NCI-H2196 treated with DMSO at 0.1 percent for 48 hours (cell line): ENCODE data around the gene STARD7.
"Not testable (repeated sequence)": the region's sequence is repeated elsewhere in the genome, so short reads cannot be mapped to it uniquely, and the experiment has no call there.

ENCODE experiments used
- DNase-seq: peaks from one replicate; lab custom pipeline; 2025; ENCODE audit not compliant: unreplicated experiment; lab: John Stamatoyannopoulos, UW

The STARD7 gene

DNA sequence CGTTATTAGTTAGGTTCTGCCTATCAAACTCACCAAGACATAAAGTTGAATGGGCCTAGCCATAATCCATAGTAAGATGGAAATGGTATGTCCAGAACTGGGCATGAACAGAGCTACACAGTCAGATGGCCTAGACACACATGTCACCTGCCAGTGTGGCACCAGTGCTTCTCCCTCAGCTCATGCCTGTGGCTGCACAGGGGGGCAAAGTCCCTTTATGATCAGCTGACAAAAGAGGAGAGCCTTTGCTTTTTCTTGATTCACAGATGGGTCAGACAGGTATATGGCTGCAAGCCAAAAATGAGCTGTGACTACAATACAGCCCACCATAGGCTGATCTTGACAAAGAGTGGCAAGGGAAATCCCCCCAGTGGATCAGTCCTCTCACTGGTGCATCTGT is 28.3 kb upstream of the STARD7 start:
- DNase-seq: no peak

DNA sequence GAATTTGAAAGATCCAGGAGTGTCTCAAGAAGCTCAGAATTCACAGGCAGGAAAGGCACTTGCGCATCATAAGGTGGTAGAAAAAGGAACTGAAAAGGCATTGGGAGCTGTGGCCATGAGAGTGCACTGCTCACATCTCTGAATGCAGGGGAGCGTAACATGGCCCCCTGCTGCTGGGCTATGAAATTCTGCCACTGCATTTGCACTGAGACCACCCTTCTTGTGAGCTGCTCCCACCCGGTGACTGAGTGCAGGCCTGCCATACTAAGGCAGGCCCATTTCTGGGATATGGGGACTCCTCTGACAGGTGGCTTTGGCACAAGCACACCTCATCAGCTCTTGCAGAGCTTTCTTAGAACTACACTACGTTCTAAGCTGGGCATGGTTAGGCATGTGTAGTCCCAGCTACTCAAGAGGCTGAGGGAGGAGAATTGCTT is 25.3 kb upstream of the STARD7 start:
- DNase-seq: no peak

DNA sequence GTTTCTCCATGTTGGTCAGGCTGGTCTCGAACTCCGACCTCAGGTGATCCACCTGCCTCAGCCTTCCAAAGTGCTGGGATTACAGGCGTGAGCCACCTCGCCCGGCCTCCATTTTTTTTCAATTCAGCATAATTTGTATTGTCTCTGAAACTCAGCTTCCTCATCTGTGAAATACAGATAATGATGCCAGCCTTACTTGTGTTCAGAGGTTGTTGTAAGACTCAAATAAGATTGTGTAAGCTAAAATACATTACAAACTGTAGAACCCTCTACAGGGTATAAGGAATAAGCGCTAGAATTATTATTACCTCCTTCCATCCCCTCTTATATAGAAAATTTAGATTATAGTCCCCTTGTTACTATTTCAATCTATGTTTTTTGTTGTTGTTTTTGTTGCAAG is 24.8 kb upstream of the STARD7 start:
- no peak for DNase-seq

DNA sequence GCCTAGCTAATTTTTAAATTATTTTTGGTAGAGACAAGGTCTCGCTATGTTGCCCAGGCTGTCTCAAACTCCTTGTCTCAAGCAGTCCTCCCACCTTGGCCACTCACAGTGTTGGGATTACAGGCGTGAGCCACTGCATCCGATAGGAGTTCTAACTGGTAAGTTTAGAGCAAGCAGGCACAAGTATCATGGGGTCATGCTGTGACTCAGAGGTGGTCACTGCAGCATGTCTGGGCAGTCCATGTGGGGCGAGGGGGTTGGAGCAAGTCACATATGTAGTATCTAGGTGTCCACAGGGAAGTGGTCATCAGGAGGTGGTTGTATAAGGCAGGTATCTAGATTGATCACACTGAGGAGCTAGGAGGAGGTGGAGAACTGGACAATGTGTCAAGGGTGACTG is 22.7 kb upstream of the STARD7 start:
- no peak for DNase-seq

DNA sequence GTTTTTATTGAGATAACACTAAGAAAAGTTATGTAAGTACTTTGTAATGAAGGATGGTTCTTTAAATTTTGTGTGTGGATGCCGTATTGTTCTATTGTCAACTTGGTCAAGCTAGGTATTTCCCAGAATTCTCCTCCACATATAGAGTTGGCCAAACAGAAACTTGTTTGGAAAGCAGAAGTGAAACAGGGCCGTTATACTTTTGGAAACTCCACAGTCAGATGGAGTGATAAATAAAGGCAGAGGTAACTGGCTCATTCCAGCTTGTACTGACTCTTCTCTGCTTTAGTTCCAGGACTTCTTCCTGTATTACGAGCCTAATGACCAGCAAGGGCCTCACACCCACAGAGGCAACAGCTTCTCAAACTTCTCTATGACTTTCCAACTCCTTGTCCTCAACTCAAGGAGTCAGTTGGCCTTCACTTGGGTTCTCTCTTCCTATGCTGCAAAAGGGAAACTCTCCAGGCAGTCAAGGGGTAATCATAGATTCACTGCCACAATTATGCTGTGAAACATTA is 16.4 kb upstream of the STARD7 start:
- DNase-seq: no peak

DNA sequence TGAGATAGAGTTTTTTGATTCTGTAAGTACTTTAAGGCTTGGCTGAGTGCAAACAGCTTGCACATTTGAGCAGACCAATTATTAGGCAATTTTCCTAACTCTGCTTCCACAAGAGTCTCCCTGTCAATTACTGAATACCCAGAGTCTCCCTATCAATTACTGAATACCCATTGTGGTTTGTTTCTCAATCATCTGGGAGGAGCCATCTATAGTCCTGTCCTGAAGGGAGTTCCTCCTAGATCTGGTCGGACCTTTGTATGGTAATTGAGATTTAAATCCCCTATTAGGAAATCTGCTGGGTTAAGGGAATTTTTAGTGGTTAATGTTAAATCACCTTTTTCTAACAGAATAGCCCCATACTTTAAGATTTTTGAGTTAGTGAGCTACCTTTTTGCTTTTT is 12.5 kb upstream of the STARD7 start:
- DNase-seq: not testable (repeated sequence)

DNA sequence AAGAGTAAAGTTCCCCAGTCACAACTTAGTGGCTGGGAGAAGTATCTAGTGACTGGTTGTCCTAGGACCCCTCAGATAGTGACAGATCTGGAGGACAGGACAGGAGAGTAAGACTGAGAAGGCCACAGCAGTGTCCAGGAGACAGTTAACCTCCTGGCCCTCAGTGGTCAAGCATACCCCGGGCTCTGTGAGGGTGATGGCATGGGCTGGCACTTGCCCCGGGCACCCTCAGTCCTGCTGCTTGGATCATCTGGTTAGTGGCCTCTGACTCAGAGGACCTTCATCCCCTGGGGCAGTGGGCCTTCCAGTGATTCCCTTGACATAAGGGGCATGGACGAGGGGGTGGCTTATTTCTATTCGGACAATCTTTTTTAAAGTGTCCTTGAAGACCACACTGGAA is 11.3 kb upstream of the STARD7 start:
- not testable (repeated sequence) for DNase-seq

DNA sequence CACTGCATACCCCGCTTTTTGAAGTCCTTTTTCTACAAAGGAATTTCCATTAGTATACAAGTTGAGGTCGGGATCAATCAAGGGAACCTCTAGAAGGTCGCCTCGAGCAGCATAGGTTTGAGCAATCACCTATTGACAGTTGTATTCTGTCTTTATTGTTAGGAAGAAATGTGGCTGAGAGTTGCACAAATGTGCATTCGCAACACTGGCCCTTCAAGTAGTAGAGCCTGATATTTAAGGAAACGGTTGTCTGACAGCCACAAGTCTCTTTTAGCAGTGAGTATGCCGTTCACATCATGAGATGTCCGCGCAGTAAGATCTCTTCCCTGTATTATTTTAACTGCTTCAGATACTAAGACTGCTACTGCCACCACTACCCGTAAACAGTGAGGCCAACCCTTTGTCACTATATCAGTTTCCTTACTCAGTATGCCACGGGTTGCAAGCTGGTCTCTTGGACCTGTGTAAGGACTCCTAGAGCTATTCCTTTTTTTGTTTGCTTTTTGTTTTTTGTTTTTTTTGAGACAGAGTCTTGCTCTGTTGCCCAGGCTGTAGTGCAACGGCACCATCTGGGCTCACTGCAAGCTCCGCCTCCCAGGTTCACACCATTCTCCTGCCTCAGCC is 10.0 kb upstream of the STARD7 start:
- no peak for DNase-seq

DNA sequence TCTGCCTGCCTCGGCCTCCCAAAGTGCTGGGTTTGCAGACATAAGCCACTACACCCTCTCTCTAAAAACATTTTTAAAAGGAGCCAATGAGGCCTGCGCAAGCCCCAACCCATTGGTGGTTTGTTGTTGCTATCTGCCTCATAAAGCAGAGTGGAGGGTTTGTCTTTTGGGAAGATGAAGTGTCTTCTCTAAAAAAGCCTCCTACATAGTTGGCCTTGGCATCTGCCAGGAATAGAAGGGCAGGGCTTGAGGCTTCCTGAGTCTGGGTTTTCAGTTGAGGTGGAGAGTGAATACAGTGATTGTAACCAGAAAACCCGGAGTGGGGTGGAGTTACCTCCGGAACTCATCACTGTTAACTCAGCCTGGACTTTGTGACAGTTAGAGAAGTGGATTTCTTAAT is 5.9 kb upstream of the STARD7 start:
- DNase-seq: no peak

DNA sequence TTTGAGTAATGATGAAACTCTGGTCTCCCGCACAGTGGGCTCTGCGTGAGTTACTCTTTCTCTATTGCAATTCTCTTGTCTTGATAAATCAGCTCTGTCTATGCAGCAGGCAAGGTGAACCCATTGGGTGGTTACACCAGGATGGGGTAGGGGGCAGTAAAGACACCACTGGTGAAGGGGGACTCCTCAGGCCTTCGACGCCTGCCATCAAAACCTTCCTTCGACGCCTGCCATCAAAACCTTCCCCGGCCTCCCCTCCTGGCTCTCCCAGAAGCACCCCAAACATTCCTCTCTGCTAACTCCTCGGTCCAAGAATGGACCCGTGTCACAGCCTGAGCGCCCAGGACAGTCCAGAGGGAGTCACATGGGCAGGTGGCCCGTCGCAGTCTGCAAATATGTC is 4.8 kb upstream of the STARD7 start:
- no peak for DNase-seq

DNA sequence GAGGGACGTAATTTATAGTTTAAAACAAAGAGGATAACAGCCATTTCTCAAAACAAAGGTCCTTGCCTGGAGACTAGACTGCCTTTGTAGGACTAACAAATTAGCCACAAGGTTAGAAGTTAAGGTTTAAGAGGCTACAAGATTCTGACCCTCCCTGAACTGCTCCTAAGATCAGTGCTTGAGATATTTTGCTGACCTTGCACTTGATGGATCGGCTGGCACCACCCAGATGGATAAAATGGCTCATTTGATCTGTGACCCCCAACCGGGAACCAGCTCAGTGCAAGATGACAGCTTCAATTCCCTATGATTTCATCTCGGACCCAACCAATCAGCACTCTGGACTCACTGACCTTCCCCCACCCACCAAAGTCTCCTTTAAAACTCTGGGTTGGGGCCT is 3.7 kb upstream of the STARD7 start:
- DNase-seq: no peak

DNA sequence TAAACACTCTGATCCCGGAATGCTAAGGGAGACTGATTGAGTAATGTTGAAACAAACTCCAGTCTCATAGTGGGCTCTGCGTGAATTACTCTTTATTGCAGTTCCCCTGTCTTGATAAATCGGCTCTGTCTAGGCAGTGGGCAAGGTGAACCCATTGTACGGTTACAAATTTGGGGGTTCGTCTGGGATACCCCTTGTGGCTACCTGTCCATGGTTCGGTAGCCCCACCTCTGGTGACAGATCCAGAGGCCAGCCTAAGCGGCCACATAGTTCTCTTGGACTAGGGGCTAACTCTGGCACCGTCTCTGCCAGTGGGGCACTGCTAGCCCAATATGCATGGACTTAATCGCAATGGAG is 1.1 kb upstream of the STARD7 start:
- DNase-seq: no peak

DNA sequence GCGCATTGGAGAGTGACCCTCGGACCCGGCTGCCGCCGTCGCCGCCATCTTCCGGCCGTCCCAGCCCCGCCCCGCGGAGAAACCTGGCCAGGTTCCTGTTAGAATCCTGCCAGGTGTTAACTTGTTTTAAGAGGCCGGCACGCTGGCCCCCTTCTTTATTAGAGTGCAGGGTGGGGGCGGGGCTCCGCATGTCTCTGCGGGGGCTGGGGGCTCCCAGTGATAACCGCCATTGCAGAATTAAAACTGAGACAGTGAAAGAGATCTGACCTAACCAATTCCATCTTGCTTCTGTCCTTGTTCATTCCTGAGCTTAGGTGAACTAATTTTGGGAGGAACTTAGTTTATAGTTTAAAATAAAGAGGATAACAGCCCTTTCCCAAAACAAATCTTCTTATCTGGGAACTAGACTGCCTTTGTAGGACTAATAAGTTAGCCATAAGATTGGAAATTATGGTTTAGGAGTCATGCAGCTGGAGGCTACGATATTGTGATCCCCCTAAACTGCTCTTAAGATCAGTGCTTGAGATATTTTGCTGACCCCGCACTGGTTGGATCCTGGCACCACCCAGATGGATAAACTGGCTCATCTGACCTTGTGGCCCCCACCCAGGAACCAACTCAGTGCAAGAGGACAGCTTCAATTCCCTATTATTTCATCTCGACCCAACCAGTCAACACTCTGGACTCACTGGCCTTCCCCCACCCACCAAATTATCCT is 543 bp upstream of the STARD7 start:
- no peak for DNase-seq

DNA sequence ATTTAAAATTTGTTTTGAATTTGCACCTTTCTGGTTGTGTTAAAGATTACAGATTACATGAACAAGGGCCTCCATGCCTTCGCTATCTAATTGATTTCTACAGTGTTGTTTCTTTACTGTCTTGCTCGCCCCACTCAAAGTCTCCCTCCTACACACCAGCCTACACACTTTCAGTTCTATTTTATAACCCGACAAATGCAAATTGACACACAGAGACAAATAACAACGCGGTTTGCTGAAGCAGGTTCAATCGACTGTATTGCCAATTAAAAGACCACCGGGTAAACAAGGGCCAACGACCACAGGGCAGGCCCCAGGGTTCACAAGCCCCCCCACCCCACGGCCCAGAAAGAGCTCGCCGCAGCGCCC is 869 bp downstream of the STARD7 start:
- DNase-seq: no peak

DNA sequence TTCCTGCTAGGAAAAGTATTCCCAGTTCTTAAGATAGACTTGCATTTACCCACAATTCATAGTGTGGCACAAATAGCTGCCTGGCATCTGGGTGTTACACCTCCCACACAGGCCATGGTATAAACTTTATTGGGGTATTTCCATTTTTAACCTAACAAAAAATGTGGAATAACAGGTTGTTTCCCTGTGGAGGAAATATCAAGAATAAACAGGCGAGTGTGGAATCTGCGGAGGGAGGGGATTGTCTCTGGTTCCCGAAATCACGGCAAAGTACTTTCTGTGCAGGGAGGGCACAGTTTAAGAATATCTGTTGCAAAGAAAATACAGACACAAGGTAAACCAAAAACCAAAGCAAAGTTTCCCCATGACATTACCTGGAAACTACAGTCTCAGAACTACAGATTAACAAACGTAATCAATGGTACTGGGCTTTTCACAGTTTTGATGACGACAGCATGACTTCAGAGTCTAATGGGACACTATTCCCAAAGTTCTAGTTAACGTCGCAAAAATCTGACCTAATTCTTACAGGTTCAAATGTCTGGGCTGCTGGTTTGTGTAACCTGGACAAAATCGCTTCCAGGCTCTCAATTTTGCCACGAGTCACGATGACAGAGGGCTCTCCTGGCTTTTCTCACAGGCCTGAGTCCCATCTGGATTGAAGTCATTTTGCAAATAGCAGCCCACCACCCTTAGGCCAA is 1.4 kb downstream of the STARD7 start:
- DNase-seq: no peak

DNA sequence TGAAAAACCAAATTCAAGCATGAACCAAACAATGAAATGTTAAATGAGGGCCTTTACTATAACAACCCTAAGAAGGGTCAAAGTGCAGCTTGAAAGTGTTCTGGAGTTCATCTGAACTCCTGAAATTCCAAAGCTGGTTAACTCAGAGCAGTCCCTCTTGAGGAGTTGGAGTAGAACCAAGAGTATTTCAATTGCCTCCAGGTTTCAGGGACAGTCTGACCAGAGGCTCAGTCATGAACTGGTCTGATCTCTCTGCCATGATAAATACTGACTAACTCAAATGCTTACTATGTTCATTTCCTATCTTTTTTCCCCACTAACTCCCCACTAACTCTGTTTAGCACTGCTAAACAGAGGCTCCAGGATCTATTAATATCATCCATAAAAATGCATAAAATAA is 2.7 kb downstream of the STARD7 start:
- no peak for DNase-seq

DNA sequence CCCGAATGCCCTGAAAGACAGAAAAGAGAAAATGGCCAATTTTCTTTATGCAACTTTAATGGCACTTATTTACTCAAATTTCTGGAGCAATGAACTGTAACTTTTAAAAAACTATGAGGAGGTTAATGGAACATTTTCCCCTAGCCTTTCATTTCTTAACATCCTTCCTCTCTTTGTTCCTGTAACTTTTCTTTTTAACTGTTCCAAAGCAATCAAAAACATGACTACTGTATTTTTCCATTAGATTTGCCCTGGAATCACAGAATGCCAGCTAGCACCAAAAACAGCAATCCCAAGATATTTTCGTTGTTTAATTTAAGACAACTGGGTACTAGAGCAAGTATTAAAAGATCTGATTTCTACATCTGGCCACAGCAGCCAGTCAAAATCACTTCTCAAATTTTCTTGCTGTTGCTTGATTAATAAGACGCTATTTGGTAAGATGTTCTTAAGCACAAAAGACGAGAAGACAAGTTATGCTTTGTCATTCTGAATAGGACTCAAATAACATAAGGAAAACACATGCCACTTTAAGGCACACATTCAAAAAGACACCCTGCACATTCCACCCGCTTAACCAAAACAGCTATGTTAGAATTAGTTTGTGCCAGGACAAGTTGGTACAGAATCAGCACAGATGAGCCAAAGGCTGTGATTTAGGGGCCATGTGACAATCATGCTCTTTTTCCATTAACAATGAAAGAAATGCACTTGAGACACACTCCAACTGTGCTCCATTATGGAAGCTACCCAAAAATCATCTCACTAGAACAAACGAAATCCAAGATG is 3.6 kb downstream of the STARD7 start:
- no peak for DNase-seq

DNA sequence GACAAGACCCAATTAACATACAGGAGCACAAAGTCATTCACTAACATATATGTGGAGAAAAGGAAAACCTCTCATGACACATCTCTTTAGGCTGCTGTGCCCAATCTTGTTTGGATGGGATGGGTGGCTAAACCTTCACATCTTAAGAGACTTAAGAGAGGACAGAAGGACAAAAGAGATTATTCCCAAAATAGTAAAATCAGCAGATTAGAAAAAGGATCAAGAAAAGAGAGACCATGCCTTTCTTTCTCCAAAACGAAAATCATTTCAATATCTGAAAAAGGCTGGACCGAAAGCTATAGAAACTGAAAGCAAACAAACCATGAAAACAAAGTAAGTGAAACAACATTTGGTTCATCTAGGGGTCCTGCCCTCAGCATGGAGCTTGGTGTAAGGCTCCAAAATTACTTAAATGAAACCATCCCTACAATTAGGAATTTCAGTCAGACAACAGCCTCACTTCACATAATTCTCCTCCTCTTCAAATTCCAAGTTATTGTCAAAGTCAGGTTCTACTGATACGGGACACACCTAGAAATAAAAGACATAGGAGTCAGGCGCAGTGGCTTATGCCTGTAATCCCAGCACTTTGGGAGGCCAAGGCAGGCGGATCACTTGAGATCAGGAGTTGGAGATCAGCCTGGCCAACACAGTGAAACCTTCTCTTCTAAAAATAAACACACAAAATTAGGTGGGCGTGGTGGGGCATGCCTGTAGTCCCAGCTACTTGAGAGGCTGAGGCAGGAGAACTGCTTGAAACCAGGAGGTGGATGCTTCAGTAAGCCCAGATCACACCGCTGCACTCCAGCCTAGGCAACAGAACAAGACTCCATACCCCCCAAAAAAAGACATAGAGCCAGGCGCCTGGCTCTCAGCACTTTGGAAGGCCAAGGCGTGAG is 5.2 kb downstream of the STARD7 start:
- DNase-seq: no peak

DNA sequence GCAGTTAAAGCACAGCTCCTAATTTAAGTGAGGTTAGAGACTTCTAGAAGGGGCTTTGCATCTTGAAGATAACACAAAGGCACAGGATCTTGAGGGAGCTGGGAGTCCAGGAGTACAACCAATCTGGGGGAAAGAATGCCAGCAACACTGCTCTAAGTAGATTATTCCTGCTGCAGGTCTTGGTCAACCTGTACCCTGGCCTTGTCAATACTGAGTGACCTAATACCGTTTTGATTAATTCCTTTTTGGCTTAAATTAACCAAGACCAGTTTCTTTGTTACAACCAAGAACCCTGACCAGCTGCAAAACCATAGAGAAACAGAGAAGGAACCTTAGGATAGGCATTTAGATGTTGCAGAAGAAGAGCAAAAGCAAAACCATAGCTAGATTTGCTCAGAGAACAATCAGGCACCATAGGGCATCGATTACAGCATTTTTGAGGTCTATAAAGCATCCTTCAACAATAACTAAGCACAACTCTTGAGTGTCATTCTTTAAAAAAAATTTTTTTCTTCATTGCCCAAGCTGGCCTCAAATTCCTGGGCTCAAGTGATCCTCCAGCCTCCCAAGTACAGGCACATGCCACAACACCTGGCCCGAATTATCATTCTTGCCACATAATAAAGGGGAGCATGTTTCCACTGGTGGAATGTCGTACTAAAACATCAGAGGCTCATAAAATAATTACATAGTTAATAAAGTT is 6.3 kb downstream of the STARD7 start:
- DNase-seq: no peak

DNA sequence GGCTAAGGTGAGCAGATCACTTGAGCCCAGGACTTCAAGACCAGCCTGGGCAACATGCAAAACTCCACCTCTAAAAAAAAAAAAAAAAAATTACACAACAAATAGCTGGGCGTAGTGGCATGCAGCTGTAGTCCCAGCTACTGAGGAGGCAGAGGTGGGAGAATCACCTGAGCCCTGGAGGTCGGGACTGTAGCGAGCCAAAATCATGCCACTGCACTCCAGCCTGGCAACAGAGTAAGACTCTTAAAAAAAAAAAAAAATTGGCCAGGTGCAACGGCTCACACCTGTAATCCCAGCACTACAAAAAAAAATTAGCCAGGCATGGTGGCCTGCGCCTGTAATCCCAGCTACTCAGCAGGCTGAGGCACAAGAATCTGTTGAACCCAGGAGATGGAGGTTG is 7.3 kb downstream of the STARD7 start:
- no peak for DNase-seq
